Fibroblast of gingiva (primary cell): Measurements from ENCODE around the gene POLR3C.
"Not testable (repeated sequence)": the region's sequence is repeated elsewhere in the genome, so short reads cannot be mapped to it uniquely, and the experiment has no call there.

ENCODE experiments used
- DNase-seq: peaks from one replicate; pipeline ENCODE4 v3.0.0-alpha.2; 2011; ENCODE audit warnings: low read depth

POLR3C gene

DNA sequence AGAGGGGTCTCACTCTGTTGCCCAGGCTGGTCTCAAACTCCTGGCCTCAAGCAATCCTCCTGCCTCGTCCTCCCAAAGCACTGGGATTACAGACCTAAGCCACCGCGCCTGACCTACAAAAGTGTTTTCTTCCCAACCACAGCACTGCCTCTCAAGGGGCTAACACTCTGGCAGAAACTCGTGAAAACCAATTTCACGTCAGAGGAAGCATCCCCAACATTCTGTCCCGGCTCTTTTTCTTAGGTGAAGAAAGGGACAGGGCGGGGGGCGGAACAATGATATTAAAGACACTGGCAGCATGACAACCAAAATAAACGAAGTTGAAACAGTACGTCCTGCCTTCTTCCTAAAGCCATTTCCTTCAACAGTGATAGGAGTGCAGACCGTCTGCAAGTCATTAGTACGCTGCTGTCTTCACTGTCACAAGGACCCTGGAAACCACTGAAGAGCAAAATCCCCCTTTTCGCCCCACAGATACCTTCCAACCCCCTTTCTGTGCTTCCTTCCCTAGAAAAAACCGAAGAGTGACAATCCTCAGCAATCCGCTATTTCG lies 1.1 kb upstream of the POLR3C start:
- not testable (repeated sequence) for DNase-seq

DNA sequence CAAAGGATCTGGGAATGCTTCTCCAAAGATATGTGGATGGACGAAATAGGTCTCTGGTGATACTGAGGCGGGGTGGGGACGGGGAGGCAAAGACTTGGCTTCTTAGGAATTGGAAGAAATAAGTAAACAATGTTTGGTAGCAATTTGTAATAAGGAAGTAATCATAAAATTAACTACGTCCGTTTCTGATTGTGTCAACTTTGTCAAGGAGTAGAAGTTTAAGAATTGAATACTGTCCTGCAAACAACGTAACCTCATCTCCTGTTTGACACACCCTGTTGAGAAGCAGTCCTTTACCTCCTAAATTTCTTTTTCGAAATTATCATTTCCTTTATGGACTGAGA lies 471 bp downstream of the POLR3C start:
- DNase-seq: no peak

DNA sequence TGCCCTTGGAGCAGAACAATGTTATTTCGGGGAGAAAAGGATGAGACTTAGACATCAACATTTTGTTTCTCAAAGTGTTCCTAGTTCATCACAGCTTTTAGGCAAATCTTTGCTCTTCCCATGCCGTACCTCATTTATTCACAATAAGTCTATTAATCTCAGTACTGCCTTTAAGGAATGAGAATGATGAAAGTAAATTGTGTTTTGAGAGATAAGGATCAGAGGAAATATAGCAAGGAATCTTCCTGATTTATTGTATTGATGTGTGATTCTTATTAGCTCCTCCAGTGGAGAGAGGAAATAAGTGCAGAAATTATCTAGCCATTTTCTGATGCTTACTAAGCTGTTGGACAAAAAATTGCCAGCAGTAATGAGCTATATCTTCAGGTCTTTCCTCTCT lies 2.0 kb downstream of the POLR3C start:
- DNase-seq: no peak

DNA sequence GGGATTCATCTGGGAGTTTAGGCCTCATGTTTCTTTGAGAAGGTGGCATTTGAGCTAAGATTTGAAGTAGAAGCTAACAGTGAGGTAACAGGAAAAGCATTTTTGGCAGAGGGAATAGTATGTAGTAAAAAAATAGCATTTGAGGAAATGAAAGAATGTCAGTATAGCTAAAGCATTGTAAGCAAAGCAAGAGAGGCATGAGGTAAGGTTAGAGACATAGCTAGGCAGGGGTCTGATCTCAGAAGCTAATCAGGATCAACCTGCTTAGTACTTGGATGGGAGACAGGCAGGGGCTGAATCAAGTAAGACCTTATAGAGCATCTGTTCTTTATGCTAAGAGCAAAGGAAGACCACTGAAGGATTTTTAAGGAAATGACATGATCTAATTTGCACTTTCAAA lies 4.0 kb downstream of the POLR3C start:
- no peak for DNase-seq

DNA sequence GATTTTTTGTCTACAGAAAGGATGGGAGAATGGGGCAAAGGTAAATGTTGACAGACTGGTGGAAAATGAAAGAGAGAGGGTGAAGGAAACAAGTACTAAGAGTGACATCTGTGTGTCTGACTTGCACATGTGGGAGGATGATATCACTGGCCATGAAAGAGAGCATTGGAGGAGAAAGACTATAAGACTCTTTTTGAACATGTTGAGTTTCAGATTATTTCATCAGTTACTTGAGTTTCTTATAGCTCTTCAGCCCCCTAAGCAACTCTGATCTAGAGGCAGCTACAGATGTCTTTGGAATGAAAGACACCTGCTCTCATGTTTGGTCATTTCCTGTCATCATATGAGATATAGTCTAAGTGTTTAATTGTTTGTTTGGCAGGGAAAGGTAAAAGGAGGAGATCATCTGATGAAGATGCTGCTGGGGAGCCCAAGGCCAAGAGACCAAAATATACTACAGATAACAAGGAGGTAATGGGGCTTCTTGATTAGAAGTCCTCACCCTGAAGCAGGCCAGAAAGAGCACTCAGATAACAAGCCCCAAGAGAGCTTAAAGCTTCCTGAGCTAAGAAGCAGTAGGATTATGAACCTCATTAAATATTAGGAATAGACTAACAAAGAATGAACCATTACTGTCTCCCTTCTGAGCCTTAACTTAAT lies 4.5 kb downstream of the POLR3C start:
- no peak for DNase-seq

DNA sequence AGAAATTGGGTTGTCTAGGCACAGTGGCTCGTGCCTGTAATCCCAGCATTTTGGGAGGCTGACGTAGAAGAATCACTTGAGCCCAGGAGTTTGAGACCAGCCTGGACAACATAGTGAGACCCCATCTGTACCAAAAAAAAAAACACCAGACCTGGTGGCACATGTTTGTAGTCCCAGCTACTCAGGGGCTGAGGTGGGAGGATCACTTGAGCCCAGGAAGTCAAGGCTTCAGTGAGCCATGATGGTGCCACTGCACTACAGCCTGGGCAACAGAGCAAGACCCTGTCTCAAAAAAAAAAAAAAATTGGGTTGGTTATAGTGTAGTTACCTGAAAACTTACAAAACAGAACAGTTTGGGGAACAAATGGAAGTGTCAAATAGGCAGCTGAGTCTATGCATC lies 6.8 kb downstream of the POLR3C start:
- not testable (repeated sequence) for DNase-seq

DNA sequence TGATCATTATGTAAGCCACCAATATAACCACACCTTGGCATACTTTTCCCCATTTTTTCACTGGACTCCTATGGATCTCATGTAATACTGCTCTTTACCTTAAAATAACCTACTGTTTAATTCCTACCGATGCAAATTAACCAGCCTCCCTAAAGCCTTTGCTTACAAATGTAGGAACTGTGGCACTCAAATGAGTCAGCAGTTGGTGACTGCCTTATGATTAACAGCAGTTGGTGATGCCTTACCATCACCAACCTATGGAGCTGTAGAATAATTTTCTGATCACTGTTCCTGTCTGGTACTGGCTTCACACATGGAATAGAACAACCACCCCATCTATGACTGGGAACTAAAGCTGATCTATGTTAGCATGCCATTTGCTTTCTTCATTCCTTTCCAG lies 13.7 kb downstream of the POLR3C start:
- DNase-seq: no peak

DNA sequence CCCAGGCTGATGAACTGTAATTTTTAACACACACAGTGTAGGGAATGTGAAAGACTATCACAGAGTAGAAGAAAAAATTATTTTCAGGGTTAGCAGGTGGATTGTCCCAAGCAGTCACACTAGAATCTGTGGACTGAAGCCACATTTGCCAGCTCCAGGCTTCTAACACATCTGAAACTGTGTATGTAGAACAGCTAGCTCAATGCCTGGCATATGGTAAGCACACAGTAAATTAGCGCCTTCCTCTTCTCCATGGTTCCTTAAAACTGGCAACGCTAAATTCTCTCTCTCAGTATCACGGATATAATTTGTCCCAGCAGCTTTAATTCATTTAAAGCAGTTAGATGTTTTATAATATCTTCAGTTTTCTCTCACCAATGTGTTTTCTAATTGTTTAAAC lies 19.0 kb downstream of the POLR3C start:
- DNase-seq: no peak

DNA sequence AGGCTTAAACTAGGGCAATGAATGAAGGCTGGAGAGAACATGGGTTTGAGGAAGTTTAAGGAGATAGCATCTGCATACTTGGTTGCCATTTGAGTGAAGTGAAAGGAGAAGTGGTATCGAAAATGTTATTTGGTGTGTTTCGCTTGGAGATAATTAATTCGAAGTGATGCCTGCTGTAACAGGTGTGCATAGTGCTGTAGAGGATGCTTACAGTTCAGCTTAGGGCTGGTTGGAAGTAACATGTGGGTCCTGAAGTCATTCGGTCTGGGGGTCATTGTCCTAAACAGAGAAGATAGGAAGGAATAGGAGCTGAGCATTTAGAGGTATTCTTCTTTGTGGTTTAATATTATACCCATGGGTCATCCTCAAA lies 21.1 kb downstream of the POLR3C start:
- no peak for DNase-seq

DNA sequence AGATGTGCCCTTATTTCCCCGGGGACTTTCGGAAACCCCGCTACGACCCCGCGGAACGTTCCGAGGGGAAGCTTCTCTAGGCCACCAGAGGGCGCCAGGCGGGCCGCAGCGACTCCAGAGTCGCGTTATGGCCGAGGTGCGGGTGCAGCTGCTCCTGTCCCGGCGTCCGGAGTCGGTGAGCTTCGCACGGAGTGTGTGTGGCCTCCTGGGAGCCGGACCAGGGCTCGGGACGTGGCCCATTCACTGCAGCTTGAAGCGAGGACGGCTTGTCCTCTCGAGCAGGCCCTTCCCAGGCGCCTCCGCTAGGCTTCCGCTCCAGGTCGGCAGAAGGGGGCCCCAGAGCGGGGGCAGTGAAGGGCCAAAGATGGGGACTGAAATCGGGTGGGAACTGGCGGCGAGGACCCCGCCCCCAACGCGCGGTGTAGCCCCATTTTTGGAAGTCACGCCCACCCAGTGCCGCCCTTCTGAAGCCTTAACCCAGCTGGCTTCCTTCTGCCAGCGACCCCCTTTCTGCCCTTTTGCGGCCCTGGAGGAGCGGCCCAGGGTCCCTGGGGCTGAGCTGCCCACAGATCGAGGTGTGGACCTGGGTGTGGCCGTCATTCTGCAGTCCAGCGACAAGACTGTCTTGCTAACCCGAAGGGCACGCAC lies 21.6 kb downstream of the POLR3C start, which contains the start of gene NUDT17:
Gene NUDT17, plus strand, starts transcription at position 117 of the 648 bp plus-strand sequence. Its CDS starts 11 bp downstream, at position 128.
- DNase-seq: peak; percentile 71

DNA sequence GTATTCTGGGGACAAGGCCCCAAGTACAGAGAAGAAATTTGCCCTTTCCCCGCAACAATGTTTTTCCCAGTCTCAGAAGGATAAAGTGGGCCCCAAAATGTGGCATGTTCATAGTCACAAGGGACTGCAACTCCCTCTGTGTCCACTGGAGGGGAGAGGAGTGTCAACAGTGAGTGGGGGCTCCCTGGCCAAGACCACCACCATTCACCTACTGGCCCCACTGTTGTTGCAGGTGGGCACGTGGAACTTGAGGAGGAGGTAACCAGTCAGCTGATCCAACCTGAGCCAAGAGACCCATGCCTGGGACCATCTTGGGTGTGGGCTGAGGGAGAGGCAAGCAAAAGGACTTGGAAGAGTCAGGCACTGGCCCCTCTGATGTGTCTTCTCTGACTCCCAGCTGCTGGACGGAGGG lies 22.2 kb downstream of the POLR3C start:
- DNase-seq: peak; percentile 20

DNA sequence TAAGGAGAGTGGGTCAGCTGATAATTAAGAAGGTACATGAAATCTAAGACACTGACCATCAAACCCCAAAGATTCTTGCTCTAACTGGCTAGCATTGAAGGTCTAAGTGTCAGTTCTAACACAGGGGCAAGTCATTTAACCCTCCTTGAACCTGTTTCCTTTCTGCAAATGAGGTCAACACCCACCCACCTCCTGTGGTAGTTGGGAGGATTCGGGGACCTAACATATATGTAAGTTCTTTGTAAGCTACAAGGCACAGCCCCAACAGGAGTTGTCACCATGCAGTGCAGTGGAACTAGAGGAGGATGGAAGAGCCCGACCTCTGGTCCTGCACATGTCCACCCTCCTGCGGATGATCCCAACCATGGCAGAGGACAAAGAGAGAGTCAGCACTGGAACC lies 23.8 kb downstream of the POLR3C start:
- DNase-seq: no peak

DNA sequence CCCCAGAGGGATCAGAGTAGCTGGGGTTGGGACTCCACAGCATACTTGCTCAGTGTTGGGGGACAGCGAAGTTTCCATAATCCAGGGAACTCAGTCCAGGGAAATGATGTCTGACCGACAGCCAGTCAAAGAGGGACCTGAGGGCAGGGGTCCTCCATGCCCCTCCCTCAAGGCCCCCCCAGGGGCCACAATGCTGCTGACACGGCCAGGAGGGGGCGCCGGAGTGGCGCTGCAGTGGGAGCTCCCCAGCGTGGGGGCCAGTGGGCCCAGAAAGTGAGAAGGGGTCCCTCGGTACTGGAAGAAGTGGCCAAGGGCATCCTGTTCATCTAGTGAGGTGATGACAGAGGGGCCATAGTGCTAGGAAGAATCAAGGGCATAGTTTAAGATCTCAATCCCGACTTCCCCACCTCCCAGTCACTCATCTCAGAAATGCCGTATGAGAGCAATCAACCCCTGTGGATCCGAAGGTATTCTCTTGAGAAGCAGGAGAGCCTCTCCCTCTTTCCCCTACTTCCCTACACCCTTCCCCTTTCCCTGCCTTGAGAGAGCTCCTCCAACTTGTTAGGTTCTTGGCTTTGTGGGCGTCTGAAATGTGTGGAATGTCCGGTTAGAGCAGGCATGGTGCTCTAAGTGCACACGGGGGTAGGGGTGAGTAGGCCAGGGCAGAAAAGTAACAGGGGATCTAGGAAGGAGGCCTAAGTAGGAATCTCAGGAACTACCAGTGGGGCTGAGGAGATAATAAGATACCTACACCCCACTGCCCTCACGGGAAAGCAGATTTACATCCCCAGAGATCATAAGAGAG lies 25.6 kb downstream of the POLR3C start:
- DNase-seq: peak; percentile 26

DNA sequence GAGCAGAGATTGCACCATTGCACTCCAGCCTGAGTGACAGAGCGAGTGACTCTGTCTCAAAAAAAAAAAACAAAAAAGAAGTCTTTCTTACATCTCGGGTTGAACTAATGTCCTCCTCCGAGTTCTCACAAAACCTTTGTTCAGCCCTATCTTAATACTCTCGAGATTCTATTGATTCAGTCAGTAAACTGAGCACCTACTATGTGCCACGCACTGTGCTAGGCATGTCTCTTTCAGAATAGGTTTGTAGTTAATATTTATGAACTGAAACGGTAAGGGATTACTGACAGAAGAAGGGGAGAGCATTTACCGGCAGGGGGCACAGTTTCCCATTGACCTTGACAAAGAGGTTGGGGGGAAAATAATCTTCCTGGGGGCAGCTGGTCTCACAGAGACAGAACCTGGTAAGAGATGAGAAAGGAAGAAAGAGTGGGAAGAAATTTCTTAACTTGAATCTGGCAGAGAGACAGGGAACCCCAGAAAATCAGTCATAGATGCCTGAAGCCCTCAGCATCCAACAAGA lies 31.5 kb downstream of the POLR3C start:
- DNase-seq: no peak

DNA sequence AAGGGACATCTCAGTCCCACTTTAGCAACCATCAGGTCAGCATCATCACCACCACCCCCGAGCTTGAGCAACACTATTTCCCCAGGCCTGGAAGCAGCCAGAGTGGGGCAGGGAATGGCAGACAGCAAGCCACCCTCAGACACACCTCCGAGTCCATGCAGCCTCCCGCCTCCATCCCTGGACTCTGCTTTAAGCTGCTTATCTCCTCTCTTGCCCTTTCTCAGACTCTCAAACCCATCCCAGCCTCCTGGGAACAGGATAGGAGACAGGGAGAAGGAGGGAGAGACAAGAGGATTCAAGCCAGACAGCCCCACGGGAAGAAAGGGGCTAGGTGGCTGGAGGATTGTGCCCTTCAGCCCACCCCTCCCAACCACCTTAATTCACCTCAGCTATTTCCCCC lies 33.2 kb downstream of the POLR3C start:
- no peak for DNase-seq

DNA sequence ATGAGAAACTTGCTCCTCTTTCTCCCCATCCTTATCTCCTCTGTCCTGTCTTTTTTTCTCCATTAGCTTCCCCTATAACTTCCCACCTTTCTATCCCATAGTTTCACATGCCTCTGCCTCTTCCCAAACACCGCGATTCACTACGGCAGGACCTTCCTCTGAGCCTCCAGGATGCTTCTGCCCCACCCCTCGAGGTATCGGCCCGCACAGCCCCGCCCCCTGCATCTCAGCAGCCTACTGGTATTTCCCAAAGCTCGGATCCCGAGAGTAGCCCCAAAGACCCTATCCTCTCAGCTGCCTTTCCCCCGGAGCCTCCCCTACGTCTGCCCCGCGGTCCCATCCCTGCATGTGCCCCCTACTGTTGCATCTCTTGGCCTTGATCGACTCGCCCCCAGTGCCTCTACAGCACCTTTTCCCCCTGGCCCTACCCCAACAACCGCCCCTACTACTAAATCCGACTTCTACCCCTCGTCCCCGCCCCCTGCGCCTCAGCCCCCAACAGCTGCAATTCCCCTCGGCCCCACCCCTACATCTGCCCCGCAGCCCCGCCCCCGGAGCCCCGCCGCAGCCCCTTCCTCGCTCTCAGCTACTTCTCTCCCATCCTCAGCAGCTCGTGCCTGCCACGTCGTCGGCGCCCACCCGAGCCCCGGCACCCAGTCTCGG lies 34.4 kb downstream of the POLR3C start:
- DNase-seq: peak; percentile 19

DNA sequence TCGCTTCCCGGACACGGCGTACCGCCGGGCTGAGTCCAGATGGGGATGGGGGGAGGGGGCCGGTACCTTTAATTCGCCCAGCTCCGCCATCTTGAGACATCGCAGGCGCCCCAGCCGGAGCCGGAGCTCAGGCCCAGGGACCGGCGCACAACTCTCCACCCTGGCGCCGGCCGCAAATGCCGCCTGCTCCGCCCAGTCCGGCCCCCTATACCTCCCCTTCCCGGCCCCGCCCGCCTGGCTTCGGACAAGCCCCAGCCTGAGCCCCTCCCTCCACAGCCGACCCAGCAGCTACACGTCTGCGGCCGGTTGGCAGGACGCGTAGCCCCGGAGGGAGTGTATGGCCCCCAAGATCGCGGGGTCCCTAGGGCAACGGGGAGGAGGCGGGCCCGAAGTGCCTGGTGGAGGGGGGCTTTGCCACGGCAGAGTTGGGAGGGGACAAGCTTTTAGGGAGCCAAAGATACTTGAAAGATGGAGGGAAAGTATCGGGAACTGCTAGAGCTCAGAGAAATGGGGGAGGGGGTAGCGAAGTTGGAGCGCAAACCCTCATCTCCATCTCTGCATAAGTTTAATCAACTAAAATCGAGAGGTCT lies 35.0 kb downstream of the POLR3C start, which contains the start of gene PIAS3:
Gene PIAS3, minus strand, starts transcription at position 181 of the 590 bp plus-strand sequence. Its CDS starts 91 bp downstream, at position 90.
- DNase-seq: peak; percentile 97

DNA sequence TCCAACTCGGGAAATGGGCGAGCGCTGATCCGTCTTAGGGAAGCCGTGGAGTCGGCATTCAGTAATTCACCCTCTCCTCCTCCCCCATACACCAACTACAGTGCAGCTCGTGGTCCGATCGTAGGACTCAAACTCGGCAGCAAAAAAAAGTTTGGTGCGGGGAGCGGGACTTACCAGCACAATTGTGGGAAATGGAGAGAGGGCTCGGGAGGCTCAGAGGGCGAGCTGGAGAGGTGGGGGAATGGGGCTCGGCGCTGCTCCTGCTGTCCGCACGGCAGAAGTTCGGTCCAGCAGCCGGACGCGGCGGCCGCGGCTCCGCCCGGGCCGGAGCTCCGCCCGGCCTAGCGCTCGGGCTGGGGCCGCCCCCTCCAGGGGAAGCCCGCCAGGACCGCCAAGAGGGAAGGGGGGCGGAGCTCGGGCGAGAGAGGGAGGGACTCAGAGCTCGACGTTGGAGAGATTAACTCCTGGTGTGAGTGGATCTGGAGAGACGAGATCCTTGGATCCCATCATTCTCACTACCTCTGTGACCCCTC lies 35.6 kb downstream of the POLR3C start:
- DNase-seq: peak; percentile 89

DNA sequence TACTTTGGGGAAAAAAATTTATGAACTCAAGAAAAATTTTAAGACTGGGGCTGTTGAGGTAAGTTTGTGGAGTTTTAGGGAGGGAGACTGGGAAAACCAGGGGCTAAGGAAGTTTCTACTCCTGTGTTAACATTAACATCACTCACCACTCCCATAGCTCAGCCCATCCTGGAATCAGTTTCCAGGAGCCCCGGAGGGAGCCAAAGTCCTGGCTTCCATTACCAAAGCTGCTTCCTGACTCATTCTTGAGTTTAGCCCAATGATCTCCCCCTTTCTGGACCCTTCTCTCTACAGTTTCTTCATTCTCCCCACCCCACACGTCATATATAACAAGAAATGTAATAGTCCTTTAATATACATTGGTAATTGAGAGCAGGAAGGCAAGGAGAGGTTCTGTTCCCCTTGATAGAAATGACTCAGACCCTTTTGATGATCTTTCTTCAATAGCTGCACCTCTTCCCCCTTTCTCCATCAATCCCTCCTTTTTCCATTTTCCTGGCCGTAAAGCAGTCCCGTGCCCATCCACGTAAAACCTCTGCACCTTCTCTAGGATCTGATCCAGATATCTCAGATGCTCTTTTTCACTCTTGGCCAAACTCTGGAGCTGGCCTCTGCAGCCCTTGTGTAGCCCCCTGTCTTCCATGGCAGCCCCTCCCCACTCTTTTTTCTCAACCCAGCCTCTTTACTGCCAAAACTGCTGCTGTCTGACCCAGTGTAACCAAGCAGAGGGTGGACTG lies 39.5 kb downstream of the POLR3C start:
- DNase-seq: no peak

DNA sequence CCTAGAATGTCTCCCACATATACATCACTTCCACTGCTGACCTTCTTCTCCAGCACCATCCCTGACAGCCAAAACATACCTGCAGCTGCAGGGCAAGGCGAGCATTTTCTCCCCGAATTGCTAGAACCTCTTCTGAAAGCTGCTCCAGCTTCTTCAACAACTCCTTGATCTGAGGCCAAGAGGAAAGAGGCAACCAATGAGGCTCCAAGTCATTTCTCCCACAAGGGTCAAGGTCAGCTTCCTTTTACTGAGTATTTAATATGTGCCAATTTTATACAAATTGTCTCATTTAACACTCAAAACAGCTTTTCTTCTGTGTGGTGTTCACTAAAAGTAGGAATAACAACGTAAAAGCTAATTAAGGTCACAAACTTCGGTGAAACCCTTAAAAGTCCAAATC lies 44.2 kb downstream of the POLR3C start:
- DNase-seq: no peak
